OCI-LY3 (cell line): ENCODE data around the gene CDV3.

Experiments
- CTCF ChIP-seq: fragments of 200-600, 300-600 bp; sonication (generic); IDR thresholded peaks from 2 replicates; pipeline ENCODE4 v1.5.1; 2014; ENCODE audit warnings: antibody characterized with exemption, low read length, low read depth
- EZH2phosphoT487 ChIP-seq: fragments of 200-600 bp; shearing (Covaris generic); IDR thresholded peaks from 2 replicates; pipeline ENCODE4 v1.6.1; 2018; ENCODE audit warnings: antibody characterized with exemption, mixed run types, low read depth

GRCh38 chr3:133620066-133620784, 46.7 kb downstream of the CDV3 start:
- TF ChIP-seq CTCF (no peak), EZH2phosphoT487 (no peak)
